GM12878 (cell line): ENCODE results near the gene TNFRSF11A.

Source experiments
- BCLAF1 ChIP-seq: fragments of 450-650 bp; IDR thresholded peaks from 2 replicates; pipeline ENCODE4 v1.6.1; 2017; ENCODE audit warnings: antibody characterized with exemption, mild to moderate bottlenecking, moderate library complexity
- CTCF ChIP-seq, 3 experiments: IDR thresholded peaks in 2 of 3; conservative IDR thresholded peaks in 1 of 3; 2 replicates each; pipeline ENCODE4 v1.5.1; 2011; ENCODE audit warnings: low read depth in 3 of 3, low read length in 3 of 3, mild to moderate bottlenecking in 3 of 3, control low read depth in 2 of 3, moderate library complexity in 2 of 3, inconsistent platforms in 1 of 3, mixed read lengths in 1 of 3; ENCODE audit not compliant: control insufficient read depth in 2 of 3, insufficient read depth in 1 of 3; ENCODE audit errors: extremely low read depth in 1 of 3
- E2F8 ChIP-seq: fragments of 450-650 bp; IDR thresholded peaks from 2 replicates; pipeline ENCODE4 v1.6.1; 2018; ENCODE audit warnings: mild to moderate bottlenecking, low read depth, moderate library complexity; ENCODE audit not compliant: partially characterized antibody
- EP300 ChIP-seq, 2 experiments: fragments of 150-350 bp in 1 of 2; IDR thresholded peaks; 2 replicates each; pipeline ENCODE4 v1.6.1; 2011 to 2012; ENCODE audit warnings: low read depth in 2 of 2, low read length in 2 of 2, borderline replicate concordance in 1 of 2, improper control_type of control experiment in 1 of 2, inconsistent platforms in 1 of 2; ENCODE audit not compliant: control insufficient read depth in 1 of 2
- GABPA ChIP-seq: IDR thresholded peaks from 2 replicates; pipeline ENCODE4 v1.6.1; 2014; ENCODE audit warnings: antibody characterized with exemption, low read depth, mild to moderate bottlenecking, inconsistent platforms
- HSF1 ChIP-seq: fragments of 150-350 bp; IDR thresholded peaks from 2 replicates; pipeline ENCODE4 v1.6.1; 2014; ENCODE audit warnings: mild to moderate bottlenecking, low read depth, low read length
- POLR2A ChIP-seq: IDR thresholded peaks from 2 replicates; pipeline ENCODE4 v1.6.1; 2011; ENCODE audit warnings: low read depth, mild to moderate bottlenecking, low read length
- RAD21 ChIP-seq: IDR thresholded peaks from 2 replicates; pipeline ENCODE4 v1.6.1; 2011; ENCODE audit warnings: mild to moderate bottlenecking, low read depth, low read length, moderate library complexity; ENCODE audit not compliant: insufficient read depth
- SP1 ChIP-seq: IDR thresholded peaks from one replicate; pipeline ENCODE4 v1.6.1; 2011; ENCODE audit warnings: low read depth, low read length
- SUZ12 ChIP-seq: fragments of 200-600 bp; sonication (generic); IDR thresholded peaks from one replicate; pipeline ENCODE4 v1.6.1; 2018; ENCODE audit warnings: antibody characterized with exemption, mild to moderate bottlenecking; ENCODE audit not compliant: unreplicated experiment

- TF ChIP-seq RAD21 = no peak
- no peak for TF ChIP-seq POLR2A
- TF ChIP-seq BCLAF1 = no peak
- no peak for TF ChIP-seq CTCF (IDR thresholded peaks at IDR 0.05 in 2 of 3, conservative IDR thresholded peaks at IDR 0.05 in 1 of 3; ENCODE audit: control insufficient read depth in 2 of 3, extremely low read depth in 1 of 3, insufficient read depth in 1 of 3, low read depth in 3 of 3, low read length in 3 of 3)
- TF ChIP-seq SUZ12 = no peak
- no peak for TF ChIP-seq HSF1
- TF ChIP-seq GABPA = no peak
- TF ChIP-seq EP300 (IDR thresholded peaks at IDR 0.05; ENCODE audit: borderline replicate concordance in 1 of 2, control insufficient read depth in 1 of 2, low read depth in 2 of 2, low read length in 2 of 2) = no peak
- no peak for TF ChIP-seq SP1
- no peak for TF ChIP-seq E2F8
Observed at GRCh38 chr18:62394006-62394763, 69.1 kb downstream of the TNFRSF11A start.
